Brain microvascular endothelial cell (primary cell): ENCODE results near the gene CAMSAP1.

Experiments used
- DNase-seq: peaks from one replicate; pipeline ENCODE4 v3.0.0-alpha.2; 2020
- H3K27ac ChIP-seq: fragments of 250-450 bp; sonication (Bioruptor Pico); 2 replicates; pipeline ENCODE4 v1.5.1; 2020; ENCODE audit warnings: mild to moderate bottlenecking, moderate library complexity
- H3K27me3 ChIP-seq: fragments of 250-450 bp; sonication (Bioruptor Pico); replicated peaks from 2 replicates; pipeline ENCODE4 v1.5.1; 2020; ENCODE audit warnings: mild to moderate bottlenecking
- H3K36me3 ChIP-seq: fragments of 250-450 bp; sonication (Bioruptor Pico); replicated peaks from 2 replicates; pipeline ENCODE4 v1.5.1; 2020; ENCODE audit warnings: mild to moderate bottlenecking
- H3K4me3 ChIP-seq: 2 replicates; pipeline ENCODE4 v1.5.1; 2011; ENCODE audit warnings: low read depth, mild to moderate bottlenecking, control low read depth, low read length, moderate library complexity
- in situ Hi-C: cut with HindIII; loops from 2 replicates; pipeline ENCODE4 v1.10.0; 2017; ENCODE audit warnings: low sequenced_read_pairs, low pct_ligation_motif_present
- TF ChIP-seq, protein P1 (sequence below): IDR thresholded peaks from 2 replicates; pipeline ENCODE4 v1.5.1; 2011; ENCODE audit warnings: low read depth, mild to moderate bottlenecking, moderate library complexity, low read length, control low read depth, inconsistent platforms; ENCODE audit errors: missing control alignments

Gene CAMSAP1

DNA sequence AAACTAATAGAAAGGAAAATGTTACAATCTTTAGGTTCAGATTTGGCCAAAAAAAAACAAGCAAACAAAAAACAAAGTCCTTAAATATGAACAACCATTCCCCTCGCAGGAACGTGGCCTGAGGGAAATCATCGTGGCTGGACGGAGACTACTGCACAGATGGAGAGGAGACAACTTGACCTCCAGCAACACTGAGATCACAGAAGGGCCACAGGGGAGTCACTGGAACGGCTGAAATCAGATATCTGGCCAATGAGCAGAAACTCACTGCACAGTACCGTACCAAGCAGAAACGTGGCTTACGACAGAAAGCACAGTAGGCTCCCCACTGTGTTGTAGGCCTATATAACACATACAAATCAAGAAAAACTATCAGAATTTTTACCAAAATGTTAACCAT lies 27.7 kb downstream of the CAMSAP1 start:
- in situ Hi-C loops, result no loop called here
- Histone ChIP-seq H3K27me3 (no peaks in the 10 kb centered on the region), H3K36me3 (no peaks in the 10 kb centered on the region), H3K27ac (no peak overlapping the region), H3K4me3 (no peak overlapping the region)
- no peak for DNase-seq
- TF ChIP-seq, protein P1, sequence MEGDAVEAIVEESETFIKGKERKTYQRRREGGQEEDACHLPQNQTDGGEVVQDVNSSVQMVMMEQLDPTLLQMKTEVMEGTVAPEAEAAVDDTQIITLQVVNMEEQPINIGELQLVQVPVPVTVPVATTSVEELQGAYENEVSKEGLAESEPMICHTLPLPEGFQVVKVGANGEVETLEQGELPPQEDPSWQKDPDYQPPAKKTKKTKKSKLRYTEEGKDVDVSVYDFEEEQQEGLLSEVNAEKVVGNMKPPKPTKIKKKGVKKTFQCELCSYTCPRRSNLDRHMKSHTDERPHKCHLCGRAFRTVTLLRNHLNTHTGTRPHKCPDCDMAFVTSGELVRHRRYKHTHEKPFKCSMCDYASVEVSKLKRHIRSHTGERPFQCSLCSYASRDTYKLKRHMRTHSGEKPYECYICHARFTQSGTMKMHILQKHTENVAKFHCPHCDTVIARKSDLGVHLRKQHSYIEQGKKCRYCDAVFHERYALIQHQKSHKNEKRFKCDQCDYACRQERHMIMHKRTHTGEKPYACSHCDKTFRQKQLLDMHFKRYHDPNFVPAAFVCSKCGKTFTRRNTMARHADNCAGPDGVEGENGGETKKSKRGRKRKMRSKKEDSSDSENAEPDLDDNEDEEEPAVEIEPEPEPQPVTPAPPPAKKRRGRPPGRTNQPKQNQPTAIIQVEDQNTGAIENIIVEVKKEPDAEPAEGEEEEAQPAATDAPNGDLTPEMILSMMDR, result no peak

DNA sequence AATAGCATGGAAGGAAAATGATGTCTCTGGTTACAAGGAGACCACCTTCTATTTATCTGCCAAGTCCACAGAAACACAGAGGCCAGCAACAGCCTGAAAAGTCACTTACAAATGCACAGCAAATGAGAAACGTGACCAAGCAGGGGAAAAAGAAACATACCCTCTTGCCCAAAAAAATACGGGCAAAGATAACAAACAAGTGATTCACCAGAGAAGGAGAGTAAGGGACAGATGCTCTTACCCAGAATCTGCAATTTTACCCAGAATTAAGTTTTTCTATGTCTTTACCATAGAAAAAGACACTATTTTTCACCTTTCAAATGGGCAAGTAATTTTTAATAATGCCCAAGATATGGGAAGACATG lies 28.1 kb downstream of the CAMSAP1 start:
- Histone ChIP-seq H3K36me3 (no peaks in the 10 kb centered on the region), H3K4me3 (no peak overlapping the region), H3K27me3 (no peaks in the 10 kb centered on the region), H3K27ac (no peak overlapping the region)
- TF ChIP-seq, protein P1, result no peak
- in situ Hi-C loops, result no loop called here
- no peak for DNase-seq

DNA sequence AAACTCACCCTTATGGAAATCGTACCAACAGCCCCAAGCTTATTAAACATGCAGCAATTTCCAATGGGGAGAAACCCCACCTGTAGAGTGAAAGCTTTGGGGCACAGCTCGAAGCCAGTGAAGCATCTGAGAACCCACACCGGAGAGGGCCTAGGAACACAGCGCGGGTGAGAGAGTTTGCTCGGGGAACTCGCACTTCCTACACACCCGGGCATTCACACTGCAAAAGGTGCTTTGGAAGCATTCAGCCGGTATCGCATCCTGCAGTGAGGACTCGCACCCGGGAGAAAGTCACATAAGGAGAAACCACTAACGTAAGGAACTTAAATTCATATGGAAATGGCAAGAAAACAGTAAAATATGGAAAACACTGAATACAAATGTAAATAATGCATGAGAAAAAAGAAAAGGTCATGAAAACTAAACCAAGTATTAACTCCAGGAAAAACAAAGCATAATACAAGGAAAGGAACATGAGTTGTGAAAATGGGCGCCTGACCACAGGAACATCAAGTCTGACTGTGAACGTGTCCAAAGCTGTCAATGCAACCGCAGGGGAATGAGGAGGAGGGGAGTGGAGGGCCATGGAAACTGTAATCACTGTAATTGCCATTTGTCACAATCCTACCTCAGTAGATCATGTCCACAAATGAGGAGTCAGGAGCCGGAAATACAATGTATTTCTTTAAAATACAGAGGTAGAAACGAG lies 28.7 kb downstream of the CAMSAP1 start:
- no peaks in the 10 kb centered on the region for H3K36me3 ChIP-seq
- TF ChIP-seq, protein P1, result no peak
- H3K27me3 ChIP-seq, result no peaks in the 10 kb centered on the region
- no peak overlapping the region for H3K27ac ChIP-seq
- DNase-seq, result no peak
- no peak overlapping the region for H3K4me3 ChIP-seq
- in situ Hi-C loops, result no loop called here

DNA sequence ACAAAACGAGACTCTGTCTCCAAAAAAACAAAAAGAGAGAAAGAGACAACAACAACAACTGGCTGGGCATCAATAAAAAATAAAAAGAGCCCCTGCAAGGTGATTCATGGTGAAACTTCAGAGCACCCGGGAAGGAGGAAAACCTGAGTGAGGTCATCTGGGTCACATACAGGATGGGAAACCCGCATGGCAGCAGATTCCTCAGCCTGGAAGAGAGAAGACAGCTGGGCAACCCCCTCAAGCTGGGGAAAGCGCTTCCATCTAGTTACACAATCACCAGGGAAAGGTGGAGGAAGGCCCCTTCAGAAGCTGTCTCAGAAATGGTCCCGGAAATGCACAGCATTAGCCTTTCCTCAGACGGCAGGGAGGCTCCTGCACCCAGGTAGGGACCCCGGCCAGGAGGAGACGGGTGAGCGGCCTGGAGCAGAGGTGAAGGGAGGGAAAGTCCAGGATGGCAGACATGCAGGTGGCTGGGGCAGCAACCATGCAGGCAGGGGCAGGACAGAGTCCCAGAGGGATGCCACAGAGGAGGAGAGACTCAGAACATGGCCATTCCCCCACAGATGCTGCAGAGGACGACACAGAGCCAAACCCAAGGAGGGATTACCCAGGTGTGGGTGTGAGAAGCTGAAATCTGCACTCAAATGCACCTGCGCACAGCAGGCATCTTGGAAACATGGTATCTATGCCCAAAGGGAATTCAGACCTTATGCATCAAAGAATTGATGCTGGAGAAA lies 29.4 kb downstream of the CAMSAP1 start:
- Histone ChIP-seq H3K27me3 (no peaks in the 10 kb centered on the region), H3K4me3 (no peak overlapping the region), H3K36me3 (no peaks in the 10 kb centered on the region), H3K27ac (no peak overlapping the region)
- TF ChIP-seq, protein P1, result no peak
- in situ Hi-C loops, result no loop called here
- no peak for DNase-seq

DNA sequence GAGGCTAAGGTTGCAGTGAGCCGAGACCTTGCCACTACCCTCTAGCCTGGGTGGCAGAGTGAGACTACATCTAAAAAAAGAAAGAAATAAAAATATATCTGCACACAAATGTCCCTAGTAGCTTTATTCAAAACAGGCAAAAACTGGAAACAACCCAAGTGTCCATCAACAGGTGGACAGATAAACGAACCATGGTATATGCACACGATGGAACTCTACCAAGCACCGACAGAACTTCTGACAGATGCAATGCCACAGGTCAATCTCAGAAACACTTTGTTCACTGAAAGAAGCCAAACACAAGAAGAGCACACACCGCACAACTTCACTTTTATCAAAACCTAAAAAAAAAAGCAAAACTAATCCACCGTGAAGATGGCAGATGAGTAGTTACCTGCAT lies 30.4 kb downstream of the CAMSAP1 start:
- Histone ChIP-seq H3K27ac (no peak overlapping the region), H3K27me3 (no peaks in the 10 kb centered on the region), H3K36me3 (no peaks in the 10 kb centered on the region), H3K4me3 (no peak overlapping the region)
- DNase-seq, result no peak
- in situ Hi-C loops, result no loop called here
- TF ChIP-seq, protein P1, result no peak

DNA sequence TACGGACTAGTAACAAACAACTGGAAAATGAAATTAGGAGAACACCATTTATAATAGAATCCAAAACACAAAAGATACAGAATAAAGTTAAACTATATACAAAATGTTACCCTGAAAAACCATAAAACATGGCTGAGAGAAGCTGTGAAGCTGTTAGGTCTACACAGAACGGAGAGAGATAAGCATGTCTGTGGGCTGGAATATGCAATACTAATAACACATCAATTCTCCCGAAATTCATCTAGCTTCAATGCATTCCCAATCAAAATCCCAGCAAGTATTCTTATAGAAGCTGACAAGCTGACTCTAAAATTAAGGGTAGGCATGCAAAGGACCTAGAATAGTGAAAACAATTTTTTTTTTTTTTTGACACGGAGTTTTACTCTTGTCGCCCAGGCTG lies 32.5 kb downstream of the CAMSAP1 start:
- in situ Hi-C loops, result no loop called here
- Histone ChIP-seq H3K36me3 (no peaks in the 10 kb centered on the region), H3K4me3 (no peak overlapping the region), H3K27me3 (no peaks in the 10 kb centered on the region), H3K27ac (no peak overlapping the region)
- TF ChIP-seq, protein P1, result no peak
- DNase-seq, result no peak
